Measurements from ENCODE around the gene TMEM35B.
A peak's percentile ranks its signal among the peaks of the same experiment; 100 is the strongest.
"Not testable (repeated sequence)": the region's sequence is repeated elsewhere in the genome, so short reads cannot be mapped to it uniquely, and the experiment has no call there.

The TMEM35B gene

DNA sequence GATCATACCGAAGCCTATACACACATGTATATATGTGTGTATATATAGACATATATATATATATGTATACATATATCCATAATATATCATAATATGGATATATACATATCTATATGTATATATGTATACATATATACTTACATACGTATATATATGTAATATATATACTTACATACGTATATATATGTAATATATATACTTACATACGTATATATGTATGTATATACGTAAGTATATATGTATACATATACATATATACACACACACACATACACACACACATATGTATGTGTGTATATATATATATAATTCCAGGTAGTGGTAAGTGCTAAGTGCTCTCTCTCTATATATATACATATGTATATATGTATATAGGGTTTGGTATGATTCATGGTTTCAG, 9.7 kb upstream of the TMEM35B start:
- Histone ChIP-seq H3K4me1 (ENCODE audit: control insufficient read depth in 1 of 2, insufficient read depth in 2 of 2, low read length in 2 of 2) (no peaks in the 10 kb centered on the region), H3K9ac (ENCODE audit: low read depth in 1 of 2, low read length in 2 of 2) (no peak overlapping the region), H3K36me3 (ENCODE audit: control insufficient read depth in 1 of 2, insufficient read depth in 2 of 2, low read length in 2 of 2) (peaks cover 5 to 8% of the 10 kb centered on the region in 2 donors), H3K27ac (ENCODE audit: low read depth, low read length) (no peak overlapping the region), H3K27me3 (ENCODE audit: control insufficient read depth in 1 of 2, insufficient read depth in 2 of 2, low read length in 2 of 2) (no peaks in the 10 kb centered on the region), H3K9me3 (ENCODE audit: control insufficient read depth in 1 of 2, low read length in 2 of 2) (no peaks in the 10 kb centered on the region), H3K4me3 (ENCODE audit: low read depth in 1 of 2, low read length in 2 of 2) (no peak overlapping the region)

DNA sequence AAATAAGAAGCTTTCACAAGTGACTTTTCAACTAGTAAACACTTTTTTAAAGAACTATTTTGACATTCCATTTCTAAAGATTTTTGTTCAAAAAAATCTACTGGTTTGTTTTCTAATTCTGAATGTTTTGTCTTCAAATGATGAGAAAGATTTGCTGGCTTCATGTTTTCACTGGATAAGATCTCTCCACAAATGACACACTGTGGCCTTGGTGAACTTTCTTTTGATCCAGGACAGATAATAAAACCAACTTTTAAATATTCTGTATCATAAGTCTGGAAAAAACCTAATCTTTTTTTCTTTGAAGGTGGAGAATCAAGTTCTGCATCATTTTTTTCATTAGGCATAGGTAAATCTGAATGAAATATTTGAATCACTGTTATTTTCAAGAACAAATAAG, 3.4 kb upstream of the TMEM35B start:
- Histone ChIP-seq H3K4me3 (ENCODE audit: low read depth in 1 of 2, low read length in 2 of 2) (no peak overlapping the region), H3K4me1 (ENCODE audit: control insufficient read depth in 1 of 2, insufficient read depth in 2 of 2, low read length in 2 of 2) (peaks cover 9% of the 10 kb centered on the region in 2 donors), H3K9ac (ENCODE audit: low read depth in 1 of 2, low read length in 2 of 2) (no peak overlapping the region), H3K27me3 (ENCODE audit: control insufficient read depth in 1 of 2, insufficient read depth in 2 of 2, low read length in 2 of 2) (no peaks in the 10 kb centered on the region), H3K36me3 (ENCODE audit: control insufficient read depth in 1 of 2, insufficient read depth in 2 of 2, low read length in 2 of 2) (peaks cover 7 to 8% of the 10 kb centered on the region in 2 donors), H3K9me3 (ENCODE audit: control insufficient read depth in 1 of 2, low read length in 2 of 2) (no peaks in the 10 kb centered on the region), H3K27ac (ENCODE audit: low read depth, low read length) (no peak overlapping the region)

DNA sequence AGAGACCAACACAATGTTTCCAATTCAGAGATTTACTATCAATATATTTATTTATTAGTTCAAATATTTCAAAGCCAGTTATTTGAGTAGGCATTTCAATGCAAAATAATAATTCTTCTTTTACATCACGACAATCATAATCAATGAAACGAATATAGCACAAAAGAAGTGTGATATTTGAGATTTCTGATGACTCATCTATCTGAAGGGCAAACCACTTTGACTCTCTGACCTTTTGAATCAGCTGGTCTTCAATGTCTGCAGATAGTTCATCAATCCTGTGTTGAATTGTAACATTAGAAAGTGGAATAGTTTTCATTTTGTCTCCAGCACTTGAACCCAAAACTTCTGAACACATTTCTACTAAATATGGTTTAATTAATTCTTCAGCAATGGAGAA, 3.0 kb upstream of the TMEM35B start:
- no peak overlapping the region for H3K27ac ChIP-seq (ENCODE audit: low read depth, low read length)
- no peak overlapping the region for H3K9ac ChIP-seq (ENCODE audit: low read depth in 1 of 2, low read length in 2 of 2)
- peaks cover 10% of the 10 kb centered on the region in 2 donors for H3K4me1 ChIP-seq (ENCODE audit: control insufficient read depth in 1 of 2, insufficient read depth in 2 of 2, low read length in 2 of 2)
- no peak overlapping the region for H3K4me3 ChIP-seq (ENCODE audit: low read depth in 1 of 2, low read length in 2 of 2)
- no peaks in the 10 kb centered on the region for H3K27me3 ChIP-seq (ENCODE audit: control insufficient read depth in 1 of 2, insufficient read depth in 2 of 2, low read length in 2 of 2)
- peaks cover 7 to 8% of the 10 kb centered on the region in 2 donors for H3K36me3 ChIP-seq (ENCODE audit: control insufficient read depth in 1 of 2, insufficient read depth in 2 of 2, low read length in 2 of 2)
- H3K9me3 ChIP-seq (ENCODE audit: control insufficient read depth in 1 of 2, low read length in 2 of 2): no peaks in the 10 kb centered on the region

DNA sequence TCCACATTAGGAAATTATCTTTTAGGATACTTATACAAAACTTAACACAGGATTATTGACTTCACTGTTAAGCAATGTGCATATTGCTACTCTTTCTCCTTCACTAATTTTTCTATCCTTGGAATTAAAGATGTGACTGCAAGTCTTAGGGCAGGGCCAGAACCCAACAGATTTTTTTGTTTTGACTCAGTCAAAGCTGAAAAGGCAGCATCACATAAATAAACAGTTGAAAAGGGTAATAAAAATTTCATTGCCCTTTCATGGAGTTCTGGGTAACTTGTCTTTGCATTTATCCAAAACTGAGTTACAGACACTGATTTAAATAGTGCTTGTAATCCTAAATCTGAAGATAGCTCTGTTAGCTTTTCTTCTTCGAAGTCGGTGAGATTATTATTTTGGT, 1.9 kb upstream of the TMEM35B start:
- no peak overlapping the region for H3K4me3 ChIP-seq (ENCODE audit: low read depth in 1 of 2, low read length in 2 of 2)
- H3K9me3 ChIP-seq (ENCODE audit: control insufficient read depth in 1 of 2, low read length in 2 of 2): no peaks in the 10 kb centered on the region
- no peak overlapping the region for H3K9ac ChIP-seq (ENCODE audit: low read depth in 1 of 2, low read length in 2 of 2)
- H3K27me3 ChIP-seq (ENCODE audit: control insufficient read depth in 1 of 2, insufficient read depth in 2 of 2, low read length in 2 of 2): no peaks in the 10 kb centered on the region
- no peak overlapping the region for H3K27ac ChIP-seq (ENCODE audit: low read depth, low read length)
- H3K4me1 ChIP-seq (ENCODE audit: control insufficient read depth in 1 of 2, insufficient read depth in 2 of 2, low read length in 2 of 2): peaks cover 10% of the 10 kb centered on the region in 2 donors
- peaks cover 5 to 9% of the 10 kb centered on the region in 2 donors for H3K36me3 ChIP-seq (ENCODE audit: control insufficient read depth in 1 of 2, insufficient read depth in 2 of 2, low read length in 2 of 2)

DNA sequence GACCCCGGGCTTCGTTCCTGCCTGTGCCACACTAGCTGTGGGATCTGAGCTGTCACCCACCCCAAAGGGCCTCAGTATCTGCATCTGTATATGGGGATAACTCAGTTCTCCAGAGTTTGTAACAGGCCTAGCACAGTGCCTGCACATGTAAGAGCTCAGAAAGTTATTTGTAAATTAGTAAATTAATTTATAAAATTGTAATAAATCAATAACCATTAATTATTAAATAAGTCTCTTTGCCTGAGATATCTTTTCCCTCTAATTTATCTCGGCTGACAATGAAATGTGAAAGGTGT, 410 bp upstream of the TMEM35B start:
- H3K4me1 ChIP-seq (ENCODE audit: control insufficient read depth in 1 of 2, insufficient read depth in 2 of 2, low read length in 2 of 2): peaks cover 10% of the 10 kb centered on the region in 2 donors
- peak overlapping the region; percentile 83 for H3K27ac ChIP-seq (ENCODE audit: low read depth, low read length)
- H3K9me3 ChIP-seq (ENCODE audit: control insufficient read depth in 1 of 2, low read length in 2 of 2); H3K27me3 ChIP-seq (ENCODE audit: control insufficient read depth in 1 of 2, insufficient read depth in 2 of 2, low read length in 2 of 2): not testable (repeated sequence)
- peak overlapping the region; percentile 79 to 96 for H3K4me3 ChIP-seq (ENCODE audit: low read depth in 1 of 2, low read length in 2 of 2)
- peak overlapping the region; percentile 84 to 86 for H3K9ac ChIP-seq (ENCODE audit: low read depth in 1 of 2, low read length in 2 of 2)
- peaks cover 4 to 17% of the 10 kb centered on the region in 2 donors for H3K36me3 ChIP-seq (ENCODE audit: control insufficient read depth in 1 of 2, insufficient read depth in 2 of 2, low read length in 2 of 2)

DNA sequence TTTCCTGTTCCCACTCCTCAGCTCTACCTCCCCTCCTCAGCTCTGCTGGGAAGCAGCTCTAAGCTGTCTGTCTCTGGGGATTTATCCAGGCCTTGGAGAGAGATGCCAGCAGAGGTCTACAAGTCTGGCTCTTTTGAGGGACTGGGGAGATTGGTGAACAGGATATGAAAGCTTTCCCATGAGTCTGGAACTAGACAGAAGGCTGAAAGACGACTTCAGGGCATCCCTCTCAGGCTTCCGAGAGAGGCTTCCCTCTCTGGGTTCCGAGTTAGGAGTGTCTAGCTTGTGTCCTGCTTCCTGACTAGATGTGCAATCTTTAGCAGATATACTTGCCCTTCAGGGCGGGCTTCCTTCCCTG, 733 bp downstream of the TMEM35B start:
- Histone ChIP-seq H3K9me3 (ENCODE audit: control insufficient read depth in 1 of 2, low read length in 2 of 2) (no peaks in the 10 kb centered on the region), H3K4me3 (ENCODE audit: low read depth in 1 of 2, low read length in 2 of 2) (peak overlapping the region; percentile 79 to 96), H3K27me3 (ENCODE audit: control insufficient read depth in 1 of 2, insufficient read depth in 2 of 2, low read length in 2 of 2) (no peaks in the 10 kb centered on the region), H3K9ac (ENCODE audit: low read depth in 1 of 2, low read length in 2 of 2) (peak overlapping the region; percentile 84 to 86), H3K4me1 (ENCODE audit: control insufficient read depth in 1 of 2, insufficient read depth in 2 of 2, low read length in 2 of 2) (peaks cover 10% of the 10 kb centered on the region in 2 donors), H3K27ac (ENCODE audit: low read depth, low read length) (peak overlapping the region; percentile 73), H3K36me3 (ENCODE audit: control insufficient read depth in 1 of 2, insufficient read depth in 2 of 2, low read length in 2 of 2) (peaks cover 4 to 18% of the 10 kb centered on the region in 2 donors)

DNA sequence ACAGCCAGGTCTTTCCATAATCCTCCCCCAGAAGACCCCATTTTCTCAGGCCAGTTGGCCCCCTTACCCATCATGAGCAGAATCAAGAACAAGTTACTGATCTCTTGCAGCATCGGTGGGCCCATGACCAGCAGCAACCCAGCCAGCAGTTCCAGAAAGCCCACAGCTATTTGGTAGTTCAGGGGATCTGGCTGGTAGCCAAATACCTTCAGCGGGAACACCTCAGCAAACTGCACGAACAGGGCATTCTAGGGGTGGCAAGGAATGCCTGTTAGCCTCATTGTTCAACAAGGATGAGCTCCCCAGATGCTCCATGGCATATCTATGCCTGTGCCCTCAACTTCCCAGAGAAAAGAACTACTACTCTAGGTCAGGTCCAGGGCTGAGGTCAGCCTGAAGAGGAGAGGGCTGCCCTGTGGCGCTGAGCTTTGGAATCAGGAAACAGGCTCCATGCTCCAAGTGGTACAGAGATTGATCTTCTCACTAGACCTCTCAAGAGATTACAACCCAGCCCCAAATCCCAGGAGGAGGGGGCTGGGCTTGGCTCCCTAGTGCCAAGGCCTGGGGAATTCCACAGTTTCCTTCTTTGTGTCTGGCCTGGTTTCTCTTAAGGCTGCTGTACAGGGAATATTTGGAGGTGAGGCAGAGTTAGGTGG, 1.3 kb downstream of the TMEM35B start:
- H3K4me3 ChIP-seq (ENCODE audit: low read depth in 1 of 2, low read length in 2 of 2): peak overlapping the region; percentile 79 to 96

DNA sequence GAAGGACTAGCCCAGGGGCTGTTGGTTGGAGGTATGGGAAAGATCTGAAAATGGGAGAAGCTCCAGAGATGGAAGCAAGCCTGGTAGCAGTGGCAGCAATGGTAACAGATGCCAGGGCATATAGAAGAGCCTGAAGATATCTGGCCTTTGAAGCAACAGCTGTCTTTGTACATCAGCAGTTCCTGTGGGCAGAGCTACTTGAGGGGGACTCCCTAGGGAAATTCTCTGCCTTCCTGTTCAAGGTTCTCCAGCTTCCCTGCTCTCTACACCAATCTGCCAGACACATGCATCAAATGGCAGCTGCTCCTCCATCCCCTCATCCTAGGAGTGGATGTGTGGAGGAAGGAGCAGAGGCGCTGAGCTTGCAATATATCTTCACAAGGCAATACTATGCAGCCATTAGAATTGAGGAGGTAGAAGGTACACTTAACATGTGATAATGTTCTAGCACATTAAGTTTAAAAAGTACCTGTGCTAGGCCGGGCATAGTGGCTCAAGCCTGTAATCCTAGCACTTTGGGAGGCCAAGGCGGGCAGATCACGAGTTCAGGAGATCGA, 2.2 kb downstream of the TMEM35B start:
- Histone ChIP-seq H3K27me3 (ENCODE audit: control insufficient read depth in 1 of 2, insufficient read depth in 2 of 2, low read length in 2 of 2) (no peaks in the 10 kb centered on the region), H3K9ac (ENCODE audit: low read depth in 1 of 2, low read length in 2 of 2) (no peak overlapping the region), H3K36me3 (ENCODE audit: control insufficient read depth in 1 of 2, insufficient read depth in 2 of 2, low read length in 2 of 2) (peaks cover 0 to 17% of the 10 kb centered on the region in 2 donors), H3K9me3 (ENCODE audit: control insufficient read depth in 1 of 2, low read length in 2 of 2) (no peaks in the 10 kb centered on the region), H3K27ac (ENCODE audit: low read depth, low read length) (no peak overlapping the region), H3K4me3 (ENCODE audit: low read depth in 1 of 2, low read length in 2 of 2) (no peak overlapping the region), H3K4me1 (ENCODE audit: control insufficient read depth in 1 of 2, insufficient read depth in 2 of 2, low read length in 2 of 2) (peaks cover 10% of the 10 kb centered on the region in 2 donors)

More for the DNA sequence above, 1.3 kb downstream of the TMEM35B start:
- peak overlapping the region; percentile 73 for H3K27ac ChIP-seq (ENCODE audit: low read depth, low read length)
- H3K4me1 ChIP-seq (ENCODE audit: control insufficient read depth in 1 of 2, insufficient read depth in 2 of 2, low read length in 2 of 2): peaks cover 10% of the 10 kb centered on the region in 2 donors
- peaks cover 4 to 18% of the 10 kb centered on the region in 2 donors for H3K36me3 ChIP-seq (ENCODE audit: control insufficient read depth in 1 of 2, insufficient read depth in 2 of 2, low read length in 2 of 2)
- H3K27me3 ChIP-seq (ENCODE audit: control insufficient read depth in 1 of 2, insufficient read depth in 2 of 2, low read length in 2 of 2): no peaks in the 10 kb centered on the region
- no peaks in the 10 kb centered on the region for H3K9me3 ChIP-seq (ENCODE audit: control insufficient read depth in 1 of 2, low read length in 2 of 2)
- peak overlapping the region; percentile 84 to 86 for H3K9ac ChIP-seq (ENCODE audit: low read depth in 1 of 2, low read length in 2 of 2)

DNA sequence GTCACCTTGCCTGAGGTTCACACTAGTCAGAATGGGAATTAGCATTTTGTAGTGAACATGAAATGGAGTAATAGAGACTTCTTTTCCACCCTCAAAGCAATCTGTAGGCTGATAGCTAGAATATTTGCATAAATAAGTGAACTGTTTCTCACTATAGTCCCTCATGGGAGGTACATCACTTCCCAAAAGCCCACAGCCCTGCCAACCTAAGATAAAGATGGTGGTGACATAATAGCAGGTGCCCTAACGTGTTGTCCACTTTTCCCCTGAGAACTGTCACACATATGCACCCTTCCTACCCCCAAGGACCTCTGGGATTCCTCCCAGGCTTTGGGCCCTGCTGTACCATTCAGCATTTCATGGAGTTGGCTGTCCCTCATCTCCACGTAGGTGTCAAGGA, 4.4 kb downstream of the TMEM35B start:
- Histone ChIP-seq H3K36me3 (ENCODE audit: control insufficient read depth in 1 of 2, insufficient read depth in 2 of 2, low read length in 2 of 2) (peaks cover 3 to 13% of the 10 kb centered on the region in 2 donors), H3K4me3 (ENCODE audit: low read depth in 1 of 2, low read length in 2 of 2) (no peak overlapping the region), H3K9me3 (ENCODE audit: control insufficient read depth in 1 of 2, low read length in 2 of 2) (no peaks in the 10 kb centered on the region), H3K4me1 (ENCODE audit: control insufficient read depth in 1 of 2, insufficient read depth in 2 of 2, low read length in 2 of 2) (peaks cover 10% of the 10 kb centered on the region in 2 donors), H3K9ac (ENCODE audit: low read depth in 1 of 2, low read length in 2 of 2) (no peak overlapping the region), H3K27me3 (ENCODE audit: control insufficient read depth in 1 of 2, insufficient read depth in 2 of 2, low read length in 2 of 2) (no peaks in the 10 kb centered on the region), H3K27ac (ENCODE audit: low read depth, low read length) (no peak overlapping the region)

DNA sequence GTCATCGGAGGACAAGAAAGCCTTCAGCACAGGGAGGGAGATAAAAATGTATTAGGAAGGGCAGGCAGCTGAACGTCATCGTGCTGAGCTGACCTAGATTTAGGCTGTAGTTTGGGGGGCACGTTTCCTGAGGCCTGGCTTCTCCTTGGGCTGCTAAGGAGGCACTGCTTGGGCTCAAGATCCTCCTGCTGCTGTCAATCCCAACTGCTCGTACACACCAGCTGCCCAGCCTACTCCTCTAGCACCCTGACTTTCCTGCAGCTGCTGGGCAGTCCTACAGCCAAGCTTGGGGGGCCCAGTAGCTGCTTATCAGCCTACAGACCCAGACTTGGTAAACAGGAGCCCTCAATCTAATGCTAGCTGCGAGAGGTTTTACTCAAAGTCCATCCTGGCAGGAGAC, 6.2 kb downstream of the TMEM35B start:
- Histone ChIP-seq H3K9ac (ENCODE audit: low read depth in 1 of 2, low read length in 2 of 2) (no peak overlapping the region), H3K27me3 (ENCODE audit: control insufficient read depth in 1 of 2, insufficient read depth in 2 of 2, low read length in 2 of 2) (no peaks in the 10 kb centered on the region), H3K27ac (ENCODE audit: low read depth, low read length) (no peak overlapping the region), H3K36me3 (ENCODE audit: control insufficient read depth in 1 of 2, insufficient read depth in 2 of 2, low read length in 2 of 2) (peaks cover 3 to 13% of the 10 kb centered on the region in 2 donors), H3K4me3 (ENCODE audit: low read depth in 1 of 2, low read length in 2 of 2) (no peak overlapping the region), H3K9me3 (ENCODE audit: control insufficient read depth in 1 of 2, low read length in 2 of 2) (no peaks in the 10 kb centered on the region), H3K4me1 (ENCODE audit: control insufficient read depth in 1 of 2, insufficient read depth in 2 of 2, low read length in 2 of 2) (peaks cover 4 to 5% of the 10 kb centered on the region in 2 donors)
